Kidney tubule cell (primary cell): ENCODE data around the gene EFCC1.
A peak's percentile ranks its signal among the peaks of the same experiment; 100 is the strongest.

Experiments used
- DNase-seq: peaks from one replicate; pipeline ENCODE4 v3.0.0-alpha.2; 2018; ENCODE audit warnings: low spot score

The EFCC1 gene, protein sequence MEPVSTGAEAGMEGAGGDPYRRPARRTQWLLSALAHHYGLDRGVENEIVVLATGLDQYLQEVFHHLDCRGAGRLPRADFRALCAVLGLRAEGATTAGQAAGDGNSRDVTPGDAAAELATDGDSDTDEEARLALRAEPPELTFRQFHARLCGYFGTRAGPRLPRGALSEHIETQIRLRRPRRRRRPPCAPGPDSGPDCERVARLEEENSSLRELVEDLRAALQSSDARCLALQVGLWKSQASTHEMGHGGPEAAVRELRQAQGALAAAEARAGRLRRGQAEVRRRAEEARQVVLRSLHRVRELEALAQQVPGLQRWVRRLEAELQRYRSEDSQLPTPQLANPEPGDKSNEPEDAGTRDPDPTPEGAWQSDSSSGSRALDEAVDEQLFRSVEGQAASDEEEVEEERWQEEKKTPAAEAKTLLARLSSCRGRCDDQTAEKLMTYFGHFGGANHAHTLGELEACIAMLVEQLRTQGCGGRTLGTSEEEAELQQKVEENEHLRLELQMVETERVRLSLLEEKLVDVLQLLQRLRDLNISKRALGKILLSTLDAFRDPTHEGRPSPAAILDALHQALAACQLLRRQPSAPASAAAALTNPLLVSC

DNA sequence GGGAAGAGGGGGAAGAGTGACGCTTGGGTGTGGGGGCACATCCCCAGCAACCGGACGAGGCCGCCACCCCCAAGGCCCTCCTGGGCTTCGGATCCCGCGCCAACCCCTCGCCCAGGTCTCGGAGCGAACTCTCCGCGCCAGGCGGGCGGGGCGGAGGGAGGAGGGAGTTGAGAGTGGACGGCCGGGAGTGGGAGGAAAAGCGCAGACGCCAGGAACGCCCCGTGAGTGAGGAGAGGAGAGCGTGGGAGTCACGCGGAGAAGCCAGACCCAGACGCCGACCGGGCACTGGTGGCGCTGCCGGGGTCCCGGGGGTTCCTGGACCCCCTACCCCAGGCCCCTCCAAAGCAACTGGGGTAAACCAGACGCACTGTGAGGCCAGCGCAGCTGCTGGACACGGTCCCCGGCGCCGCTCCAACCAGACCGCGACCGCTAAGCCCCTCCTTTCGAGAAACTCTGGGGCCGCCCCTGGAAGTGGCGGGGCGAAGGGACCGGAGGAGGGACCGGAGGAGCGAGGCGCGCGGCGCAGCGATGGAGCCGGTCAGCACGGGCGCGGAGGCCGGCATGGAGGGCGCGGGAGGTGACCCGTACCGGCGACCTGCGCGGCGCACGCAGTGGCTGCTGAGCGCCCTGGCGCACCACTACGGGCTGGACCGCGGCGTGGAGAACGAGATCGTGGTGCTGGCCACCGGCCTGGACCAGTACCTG, at the start of gene EFCC1:
Gene EFCC1 (plus strand): TSS at position 204 of the 705 bp plus-strand sequence. CDS start 325 bp downstream, at position 529.
- no peak for DNase-seq

- no peak for DNase-seq
Observed at GRCh38 chr3:128956440-128956839, 44.7 kb upstream of the EFCC1 start.

- DNase-seq = no peak
Observed at GRCh38 chr3:128965280-128965679, 35.8 kb upstream of the EFCC1 start.

GRCh38 chr3:128965818-128966217, 35.3 kb upstream of the EFCC1 start:
- no peak for DNase-seq

DNA sequence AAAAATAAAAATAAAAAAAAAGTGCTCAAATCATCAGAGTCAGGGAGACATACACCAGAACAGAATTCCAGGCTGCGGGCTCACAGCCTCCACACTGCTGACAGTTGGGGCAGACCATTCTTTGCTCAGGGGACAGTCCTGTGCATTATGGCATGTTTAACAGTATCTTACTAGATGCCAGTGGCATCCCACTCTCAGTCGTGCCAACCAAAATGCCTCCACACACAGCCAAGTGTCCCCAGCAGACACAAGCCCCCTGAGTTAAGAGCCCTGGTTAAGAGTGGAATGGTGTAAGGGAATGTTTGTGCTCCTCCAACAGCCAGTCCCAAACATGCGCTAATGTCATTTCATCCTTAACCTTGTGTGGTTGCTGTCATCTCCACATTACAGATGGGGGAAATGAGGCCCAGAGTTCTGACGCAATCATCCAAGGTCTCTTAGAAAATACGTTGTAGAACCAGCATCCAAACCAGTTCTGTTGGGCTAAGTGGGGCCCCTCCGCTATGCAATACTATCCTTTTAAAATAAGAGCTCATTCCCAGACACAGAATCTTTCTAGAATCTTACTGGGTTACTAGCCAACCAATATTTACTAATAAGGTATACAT, 33.3 kb upstream of the EFCC1 start:
- DNase-seq = no peak

- peak; percentile 43 for DNase-seq
Observed at GRCh38 chr3:128969993-128970739, 30.9 kb upstream of the EFCC1 start.

- no peak for DNase-seq
Observed at GRCh38 chr3:128970740-128971047, 30.4 kb upstream of the EFCC1 start.

DNA sequence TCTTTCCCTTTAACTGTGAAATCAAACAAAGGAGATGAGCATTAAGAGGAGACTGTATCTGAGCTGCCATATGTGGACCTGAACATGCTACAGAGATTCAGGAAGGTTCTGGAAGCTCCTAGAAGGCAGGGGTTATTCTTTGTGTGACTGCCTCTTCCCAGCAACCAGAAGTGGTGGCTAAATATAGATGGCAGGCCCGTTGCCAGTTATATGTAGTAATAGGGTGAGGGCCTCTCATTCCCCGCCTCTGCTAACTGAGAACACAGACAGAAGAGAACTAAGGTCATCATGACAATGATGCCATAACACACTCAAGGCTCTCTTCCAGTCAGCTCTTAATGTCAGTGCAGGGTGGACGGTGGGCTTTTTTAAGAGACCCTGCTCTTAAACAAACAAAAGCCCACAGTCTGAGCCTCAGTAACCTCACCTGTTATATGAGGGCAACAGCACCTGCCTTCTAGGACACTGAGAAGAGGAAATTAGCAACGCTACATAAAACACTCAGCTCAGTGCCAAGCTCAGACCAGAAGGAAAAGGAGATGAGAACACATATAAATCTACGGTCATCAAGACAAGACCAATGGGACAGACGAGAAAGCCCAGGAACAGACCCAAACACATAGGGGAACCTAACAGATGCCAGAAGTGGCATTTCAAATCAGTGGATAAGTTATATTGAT, 29.5 kb upstream of the EFCC1 start:
- no peak for DNase-seq

DNA sequence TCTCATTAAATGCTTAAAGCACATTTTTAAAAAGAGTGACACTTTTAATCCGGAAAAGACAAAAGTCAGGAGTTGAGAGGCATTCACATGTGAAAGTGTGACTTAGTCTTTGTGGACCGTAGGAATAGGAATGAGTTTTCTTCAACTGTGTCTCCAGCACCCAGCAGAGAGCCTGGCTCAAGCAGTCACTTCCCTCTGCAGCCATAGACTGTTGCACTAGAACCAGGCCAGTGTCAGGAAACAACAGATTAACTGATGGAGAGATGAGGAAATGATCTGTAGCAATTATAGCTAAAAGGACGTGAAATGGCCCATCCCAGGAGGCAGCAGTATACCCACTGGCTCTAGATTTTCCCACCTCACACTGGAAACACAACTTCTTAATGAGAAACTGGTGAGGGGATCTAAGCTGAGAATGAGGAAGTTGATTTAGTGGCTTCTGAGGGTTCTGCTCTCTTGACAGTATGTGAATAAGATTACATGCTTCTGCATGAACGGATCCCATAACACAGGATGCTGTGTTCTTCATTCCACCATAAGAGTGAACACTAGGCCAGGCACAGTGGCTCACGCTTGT, 27.0 kb upstream of the EFCC1 start:
- no peak for DNase-seq

- DNase-seq = no peak
Observed at GRCh38 chr3:128975276-128975675, 25.8 kb upstream of the EFCC1 start.

- no peak for DNase-seq
Observed at GRCh38 chr3:128983293-128984069, 17.6 kb upstream of the EFCC1 start.

DNA sequence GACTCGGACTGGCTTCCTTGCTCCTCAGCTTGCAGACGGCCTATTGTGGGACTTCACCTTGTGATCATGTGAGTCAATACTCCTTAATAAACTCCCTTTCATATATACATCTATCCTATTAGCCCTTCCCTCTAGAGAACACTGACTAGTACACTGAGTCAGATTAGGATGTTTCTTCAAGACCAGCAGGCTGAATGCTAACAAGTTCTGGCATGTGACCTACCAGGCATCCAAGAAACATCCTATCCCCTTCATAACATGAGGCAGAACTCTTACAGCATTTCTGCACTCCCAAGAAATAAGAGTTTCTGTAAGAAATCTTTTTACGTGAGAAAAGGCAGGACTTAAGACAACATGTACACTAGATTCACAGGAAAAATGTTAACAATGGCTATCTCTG, 16.5 kb upstream of the EFCC1 start:
- no peak for DNase-seq

- no peak for DNase-seq
Observed at GRCh38 chr3:128987302-128988100, 13.6 kb upstream of the EFCC1 start.

DNA sequence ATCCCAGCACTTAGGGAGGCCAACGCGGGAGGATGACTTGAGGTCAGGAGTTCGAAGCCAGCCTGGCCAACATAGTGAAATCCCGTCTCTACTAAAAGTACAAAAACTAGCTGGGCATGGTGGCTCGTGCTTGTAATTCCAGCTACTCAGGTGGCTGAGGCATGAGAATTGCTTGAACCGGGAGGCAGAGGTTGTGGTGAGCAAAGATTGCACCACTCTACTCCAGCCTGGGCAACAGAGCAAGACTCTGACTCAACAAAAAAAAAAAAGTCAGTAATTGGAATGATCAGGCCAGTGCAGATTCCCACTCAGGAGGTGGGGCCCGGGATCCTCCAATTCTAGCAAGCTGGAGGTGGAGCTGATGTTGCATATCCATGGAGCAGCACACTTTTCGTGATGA, 12.8 kb upstream of the EFCC1 start:
- DNase-seq = no peak

DNA sequence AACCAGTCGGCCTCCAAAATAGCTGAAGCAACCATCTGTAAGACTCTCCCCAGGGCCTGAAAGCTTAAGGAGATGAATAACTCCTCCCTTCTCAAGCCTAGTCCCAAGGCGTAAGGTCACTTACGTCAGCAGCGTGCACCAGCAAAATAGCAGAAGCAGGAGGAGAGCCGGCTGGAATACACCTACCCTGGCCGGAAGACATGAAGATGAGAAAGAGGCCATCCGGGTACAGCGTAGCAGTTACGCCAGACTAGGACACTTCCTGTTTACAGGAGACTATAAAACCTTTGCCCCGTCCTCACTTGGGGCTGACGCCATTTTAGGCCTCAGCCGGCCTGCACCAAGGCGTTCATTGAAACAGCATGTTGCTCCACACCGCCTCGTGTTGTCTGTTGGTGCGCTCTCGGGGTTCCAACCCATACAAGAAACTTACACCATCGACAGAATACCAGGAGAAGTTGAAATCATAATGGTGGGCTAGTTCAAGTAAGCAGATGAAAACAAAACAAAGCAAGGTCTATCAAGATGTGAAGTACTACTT, 9.7 kb upstream of the EFCC1 start:
- no peak for DNase-seq

- DNase-seq = no peak
Observed at GRCh38 chr3:128992926-128993460, 8.1 kb upstream of the EFCC1 start.

DNA sequence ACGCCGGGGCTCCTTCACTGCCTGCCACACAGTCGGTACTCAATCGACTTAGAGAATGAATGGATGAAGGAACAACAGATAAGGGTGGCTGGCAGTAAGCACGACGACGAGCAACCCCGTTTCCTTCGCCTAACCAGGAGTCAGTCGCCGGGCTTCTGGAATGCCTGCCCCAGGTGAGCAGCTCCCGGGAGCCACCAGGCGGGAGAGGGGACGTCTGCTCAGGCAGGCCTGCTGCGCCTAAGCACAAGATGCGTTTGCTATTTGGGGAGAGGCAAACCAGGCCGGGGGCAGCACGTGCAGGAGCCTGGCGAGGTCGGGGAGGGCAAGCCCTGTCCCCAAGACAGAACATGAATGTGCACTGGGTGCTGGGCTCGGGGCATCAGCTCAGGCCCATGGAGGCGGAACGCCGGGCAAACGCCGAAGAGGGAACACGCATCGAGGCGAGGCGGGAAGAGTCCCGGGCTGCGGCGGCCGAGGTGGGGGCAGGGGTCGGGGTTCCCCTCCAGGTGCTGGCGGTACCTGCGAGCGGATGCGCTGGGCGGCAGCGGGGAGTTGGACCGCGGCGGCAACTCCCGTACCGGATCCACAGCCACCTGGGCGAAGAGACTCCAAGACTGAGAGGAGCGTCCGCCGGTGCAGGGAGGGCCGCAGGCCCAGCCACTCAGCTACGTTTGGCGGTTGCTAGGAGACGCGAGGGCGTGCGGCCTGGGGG, 7.5 kb upstream of the EFCC1 start, which contains the start of gene CFAP92:
Gene CFAP92 (minus strand): TSS at position 616 of the 712 bp plus-strand sequence. CDS start 772 bp downstream, outside the sequence.
- DNase-seq = peak; percentile 81

- no peak for DNase-seq
Observed at GRCh38 chr3:128994173-128994512, 7.0 kb upstream of the EFCC1 start.
